HEK293 (cell line): ENCODE measurements around the gene ZSWIM6.

ENCODE experiments used
- KLF10 ChIP-seq: fragments of 450-650 bp; IDR thresholded peaks from 2 replicates; pipeline ENCODE4 v1.5.1; 2018; ENCODE audit warnings: missing biosample characterization, mild to moderate bottlenecking, missing genetic modification characterization
- SALL2 ChIP-seq: fragments of 450-650 bp; formaldehyde crosslinking; IDR thresholded peaks from 2 replicates; pipeline ENCODE4 v1.5.0; 2017; ENCODE audit warnings: missing biosample characterization, mild to moderate bottlenecking, missing genetic modification characterization, borderline replicate concordance
- TCF7L2 ChIP-seq: IDR thresholded peaks from 2 replicates; pipeline ENCODE4 v1.6.1; 2011; ENCODE audit warnings: low read depth, mild to moderate bottlenecking, inconsistent platforms, low read length, moderate library complexity, borderline replicate concordance
- ZNF473 ChIP-seq: fragments of 450-650 bp; formaldehyde crosslinking; IDR thresholded peaks from 2 replicates; pipeline ENCODE4 v1.5.1; 2017; ENCODE audit warnings: missing biosample characterization, missing genetic modification characterization

DNA sequence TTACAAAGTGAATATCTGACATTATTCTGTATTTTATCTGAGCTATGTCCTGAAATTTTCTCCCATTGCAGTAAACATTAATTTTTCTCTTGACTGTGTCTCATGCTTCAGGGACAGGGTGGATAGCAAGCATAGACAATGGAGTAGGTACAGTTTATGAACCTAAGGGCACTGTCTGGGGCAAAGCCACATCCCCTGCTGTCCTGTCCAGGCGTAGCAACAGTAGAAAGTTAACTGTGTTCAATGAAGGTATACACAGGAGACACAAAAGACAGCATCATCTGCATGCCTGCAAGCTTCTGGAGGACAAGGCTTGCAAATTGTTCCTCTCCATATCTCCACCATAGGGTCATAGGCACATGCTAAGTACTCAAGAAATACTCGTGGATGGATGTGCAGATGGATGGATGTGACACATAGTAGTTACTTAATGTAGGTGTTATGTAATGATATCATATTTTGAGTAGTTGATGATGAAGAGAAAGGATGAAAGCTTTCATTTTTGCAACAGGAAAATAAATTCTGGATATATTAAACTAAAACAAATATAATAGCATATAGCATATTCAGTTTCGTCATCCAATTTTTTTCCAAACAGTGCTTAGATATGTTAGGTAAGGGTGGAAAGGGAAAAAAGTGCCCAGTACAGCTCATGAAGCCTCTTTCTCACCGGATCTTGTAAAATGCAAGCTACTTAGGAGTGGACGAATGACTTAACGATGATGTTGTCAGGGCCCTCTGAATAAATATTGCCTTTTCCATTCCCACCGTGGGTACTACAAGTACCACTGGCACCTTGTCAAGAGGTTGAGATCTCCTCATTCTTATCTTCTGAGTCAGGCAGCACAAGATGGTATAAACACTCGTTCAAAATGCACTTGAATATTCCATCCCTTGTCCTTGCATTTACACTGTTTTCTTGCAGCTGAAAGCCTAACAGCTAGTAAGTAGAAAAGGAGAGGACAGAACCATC is 19.9 kb upstream of the ZSWIM6 start:
- TF ChIP-seq TCF7L2 (no peak), ZNF473 (tag by site-specific recombination) (no peak), SALL2 (no peak), KLF10 (tag by site-specific recombination) (no peak)
